ENCODE results near the gene MSLN.
A peak's percentile ranks its signal among the peaks of the same experiment; 100 is the strongest.

Gene MSLN

DNA sequence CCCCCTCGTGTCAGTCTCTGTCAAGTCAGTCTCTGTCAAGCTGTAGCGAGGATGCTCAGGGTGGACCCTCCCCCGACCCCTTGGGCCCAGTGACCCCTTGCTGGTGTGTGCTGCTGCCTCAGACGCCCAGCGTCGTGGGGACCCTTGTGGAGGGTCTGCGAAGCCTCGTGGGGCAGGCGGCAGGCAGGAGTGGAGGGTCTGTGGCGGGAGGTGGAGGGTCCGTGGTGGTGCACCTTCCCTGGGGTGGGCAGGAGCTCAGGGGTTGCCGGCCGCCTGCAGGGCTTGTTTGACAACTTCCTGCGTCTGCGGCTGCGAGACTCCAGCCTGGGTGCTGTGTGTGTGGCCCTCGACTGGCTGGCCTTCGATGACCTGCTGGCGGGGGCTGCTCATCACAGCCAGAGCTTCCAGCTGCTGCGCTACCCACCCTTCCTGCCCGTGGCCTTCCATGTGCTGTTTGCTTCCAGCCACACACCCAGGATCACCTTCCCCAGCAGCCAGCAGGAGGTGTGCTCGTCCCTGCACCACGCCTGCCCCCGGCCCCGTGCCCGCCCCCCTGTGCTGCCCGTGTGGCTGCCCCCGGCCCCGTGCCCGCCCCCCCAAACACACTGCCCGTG, 34.4 kb downstream of the MSLN start:
- DNase-seq: no peak

DNA sequence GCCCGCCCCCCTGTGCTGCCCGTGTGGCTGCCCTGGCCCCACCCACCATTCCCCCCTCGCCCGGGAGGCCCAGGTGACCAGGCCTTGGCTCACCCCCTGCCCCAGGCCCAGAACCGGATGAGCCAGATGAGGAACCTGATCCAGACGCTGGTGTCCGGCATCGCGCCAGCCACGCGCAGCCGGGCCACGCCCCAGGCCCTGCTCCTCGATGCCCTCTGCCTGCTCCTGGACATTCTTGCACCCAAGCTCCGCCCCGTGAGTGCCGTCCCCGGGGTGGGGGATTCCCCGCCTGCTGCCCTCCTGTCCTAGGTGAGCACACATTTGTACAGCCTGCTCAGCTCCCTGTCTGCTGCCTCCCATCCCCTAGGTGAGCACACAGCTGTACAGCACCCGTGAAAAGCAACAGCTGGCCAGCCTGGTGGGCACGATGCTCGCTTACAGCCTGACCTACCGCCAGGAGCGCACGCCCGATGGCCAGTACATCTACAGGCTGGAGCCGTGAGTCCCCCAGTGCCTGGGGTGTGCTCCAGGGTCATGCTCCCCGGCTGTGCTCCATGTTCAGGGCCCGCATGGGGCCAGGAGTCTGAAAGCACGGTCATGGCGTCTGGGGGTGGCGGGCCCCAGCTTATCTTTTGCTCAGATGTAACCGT, 35.2 kb downstream of the MSLN start:
- no peak for DNase-seq

DNA sequence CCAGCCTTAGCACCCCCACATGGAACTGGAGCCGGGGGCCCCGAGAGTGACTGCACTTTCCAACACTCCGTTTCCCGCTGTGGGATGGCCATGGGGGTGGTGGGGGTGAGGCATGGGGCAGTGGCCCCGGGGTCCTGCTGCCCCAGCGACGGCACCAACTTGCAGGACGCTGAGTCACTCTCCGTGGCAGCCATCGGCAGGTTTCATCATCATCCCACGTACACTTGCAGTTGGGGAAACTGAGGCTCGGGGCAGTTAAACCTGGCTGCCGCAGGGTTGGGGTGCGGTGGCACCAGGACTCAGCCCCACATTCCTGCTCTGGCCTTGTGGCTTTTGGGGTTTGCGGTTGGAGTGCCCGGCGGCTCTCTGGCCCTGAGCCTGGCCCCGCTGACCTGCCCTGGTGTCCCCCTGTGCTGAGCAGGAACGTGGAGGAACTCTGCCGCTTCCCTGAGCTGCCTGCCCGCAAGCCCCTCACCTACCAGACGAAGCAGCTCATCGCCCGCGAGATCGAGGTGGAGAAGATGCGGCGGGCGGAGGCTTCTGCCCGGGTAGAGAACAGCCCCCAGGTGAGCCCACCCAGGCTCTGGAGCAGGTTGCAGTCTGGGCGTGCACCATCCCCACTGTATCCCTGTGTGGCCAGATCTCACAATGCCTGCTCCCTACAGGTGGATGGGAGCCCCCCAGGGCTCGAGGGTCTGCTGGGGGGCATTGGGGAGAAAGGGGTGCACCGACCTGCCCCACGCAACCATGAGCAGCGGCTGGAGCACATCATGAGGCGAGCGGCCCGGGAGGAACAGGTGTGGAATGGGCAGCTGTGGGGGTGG, 36.0 kb downstream of the MSLN start:
- DNase-seq: no peak

DNA sequence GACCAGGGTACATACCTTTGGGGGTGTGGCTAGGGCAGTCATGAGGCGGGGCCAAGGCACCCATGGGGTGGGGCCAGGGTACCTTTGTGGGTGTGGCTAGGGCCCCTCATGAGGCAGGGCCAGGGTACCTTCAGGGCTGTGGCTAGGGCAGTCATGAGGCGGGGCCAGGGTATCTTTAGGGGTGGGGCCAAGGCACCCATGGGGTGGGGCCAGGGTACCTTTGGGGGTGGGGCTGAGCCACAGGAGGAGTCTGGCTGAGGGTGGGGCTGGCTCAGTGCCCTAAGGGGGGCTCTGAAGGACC, 36.5 kb downstream of the MSLN start:
- no peak for DNase-seq

DNA sequence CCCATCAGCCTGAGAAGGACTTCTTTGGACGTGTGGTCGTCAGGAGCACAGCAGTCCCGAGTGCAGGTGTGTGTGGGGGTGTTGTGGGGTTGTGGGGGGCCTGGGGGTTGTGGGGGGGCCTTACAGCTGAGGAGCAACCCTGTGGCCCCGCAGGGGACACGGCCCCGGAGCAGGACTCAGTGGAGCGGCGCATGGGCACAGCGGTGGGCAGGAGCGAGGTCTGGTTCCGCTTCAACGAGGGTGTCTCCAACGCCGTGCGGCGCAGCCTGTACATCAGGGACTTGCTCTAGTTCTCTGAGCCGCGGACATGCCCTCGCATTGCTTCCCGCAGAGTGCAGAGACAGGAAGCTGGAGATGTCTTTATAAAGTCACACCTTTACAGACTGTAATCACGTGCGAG, 37.2 kb downstream of the MSLN start:
- no peak for DNase-seq

DNA sequence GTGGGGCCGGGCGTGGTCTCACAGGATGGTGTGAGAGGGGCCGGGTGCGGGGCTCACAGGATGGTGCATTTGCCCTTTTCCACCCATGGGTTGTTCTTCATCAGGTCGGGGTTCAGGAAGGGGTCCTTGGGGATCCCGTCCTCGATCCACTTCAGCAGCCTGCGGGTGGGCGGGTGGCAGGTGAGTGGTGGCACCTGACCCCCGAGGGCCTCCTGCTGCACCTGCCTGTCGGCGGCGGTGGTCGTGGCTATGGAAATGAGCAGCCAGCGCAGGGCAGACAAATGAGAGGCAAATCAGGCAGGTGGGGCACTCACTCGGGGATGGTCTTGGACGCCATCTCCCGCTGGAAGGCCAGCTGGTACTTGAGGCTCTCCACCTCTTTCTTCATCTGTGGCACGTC, 38.1 kb downstream of the MSLN start:
- DNase-seq: no peak

DNA sequence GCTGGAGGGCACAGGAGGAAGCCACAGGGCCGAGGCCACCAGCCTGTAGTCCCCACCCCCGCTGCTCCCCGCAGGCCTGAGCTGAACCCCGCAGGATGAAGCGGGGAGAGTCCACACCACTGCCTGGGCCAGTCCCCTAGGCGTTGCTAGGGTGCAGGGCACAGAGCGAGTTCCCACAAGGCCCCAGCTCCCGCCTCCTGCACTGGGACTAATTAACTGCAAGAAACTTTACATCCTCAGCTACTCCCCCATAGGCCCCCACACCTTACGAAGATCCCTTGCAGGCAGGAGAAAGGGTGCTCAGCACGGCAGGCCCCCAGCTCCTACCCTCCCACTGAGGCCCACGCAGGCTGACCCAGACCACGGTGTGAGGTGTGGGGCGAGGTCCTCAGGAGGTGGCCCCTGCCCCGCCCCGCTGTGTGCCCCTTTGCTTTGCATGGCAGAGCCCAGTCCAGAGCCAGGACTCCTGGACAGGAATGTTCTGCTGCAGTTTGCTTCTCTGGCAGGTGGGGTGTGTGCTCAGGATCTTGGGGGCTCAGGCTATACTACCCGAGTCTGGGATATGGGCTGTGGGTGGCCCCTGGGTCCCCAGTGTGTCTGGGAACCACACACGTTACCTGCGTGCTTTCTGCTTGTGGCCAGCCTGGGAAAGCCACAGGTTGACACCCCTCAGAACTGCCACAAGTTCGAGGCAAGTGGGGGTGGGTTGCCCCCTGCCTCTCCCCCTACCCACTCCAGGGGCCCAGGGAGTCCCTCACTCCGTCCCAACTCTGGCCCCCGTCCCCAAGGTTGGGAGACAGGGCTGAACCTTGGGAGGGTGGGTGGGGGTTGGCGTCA, 38.8 kb downstream of the MSLN start:
- DNase-seq: no peak

DNA sequence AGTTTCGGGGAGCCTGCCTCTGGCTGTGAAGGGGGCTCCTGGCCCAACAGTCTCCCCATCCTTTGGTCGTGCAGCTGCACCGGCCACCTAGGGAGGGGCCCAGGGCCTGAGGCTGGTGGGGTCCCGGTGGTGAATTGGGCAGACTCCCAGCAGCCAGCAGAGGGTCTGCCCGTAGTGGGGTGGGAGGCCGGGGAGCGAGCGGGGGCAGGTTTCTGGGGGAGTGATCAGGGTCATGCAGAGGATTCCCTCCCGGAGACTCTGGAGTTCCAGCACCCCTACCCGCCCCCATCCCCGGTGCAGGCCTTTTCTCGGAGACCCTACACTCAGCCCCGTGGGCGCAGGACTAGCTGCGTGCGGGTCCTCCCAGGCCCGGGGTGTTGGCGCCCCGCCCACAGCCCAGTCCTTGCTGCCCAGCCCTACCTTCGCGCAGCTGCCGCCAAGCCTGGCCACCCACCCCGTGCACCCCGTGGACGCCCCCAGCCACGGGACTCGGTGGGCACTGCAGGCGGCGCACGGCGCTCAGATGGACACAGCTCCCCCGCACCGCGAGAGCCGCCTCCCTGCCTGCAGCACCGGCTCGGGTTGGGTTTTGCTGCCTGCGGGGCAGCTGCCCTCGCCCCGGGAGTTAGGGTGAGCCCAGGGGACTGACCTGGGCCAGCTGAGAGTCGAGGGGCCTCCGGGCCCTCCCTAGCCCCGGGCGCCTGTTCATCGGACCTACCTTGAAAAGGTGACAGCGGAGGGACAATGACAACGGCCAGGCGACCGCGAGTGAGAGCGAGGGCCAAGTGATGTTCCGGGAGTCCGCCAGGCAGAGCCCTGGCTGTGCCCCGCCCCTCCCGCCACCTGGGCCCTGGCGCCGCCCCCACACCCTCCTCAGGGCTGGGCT, 39.7 kb downstream of the MSLN start, which contains the start of gene GNG13:
TSS of gene GNG13 (minus strand) at position 787 of the 886 bp plus-strand sequence. CDS start 1,657 bp downstream, outside the sequence.
- no peak for DNase-seq

DNA sequence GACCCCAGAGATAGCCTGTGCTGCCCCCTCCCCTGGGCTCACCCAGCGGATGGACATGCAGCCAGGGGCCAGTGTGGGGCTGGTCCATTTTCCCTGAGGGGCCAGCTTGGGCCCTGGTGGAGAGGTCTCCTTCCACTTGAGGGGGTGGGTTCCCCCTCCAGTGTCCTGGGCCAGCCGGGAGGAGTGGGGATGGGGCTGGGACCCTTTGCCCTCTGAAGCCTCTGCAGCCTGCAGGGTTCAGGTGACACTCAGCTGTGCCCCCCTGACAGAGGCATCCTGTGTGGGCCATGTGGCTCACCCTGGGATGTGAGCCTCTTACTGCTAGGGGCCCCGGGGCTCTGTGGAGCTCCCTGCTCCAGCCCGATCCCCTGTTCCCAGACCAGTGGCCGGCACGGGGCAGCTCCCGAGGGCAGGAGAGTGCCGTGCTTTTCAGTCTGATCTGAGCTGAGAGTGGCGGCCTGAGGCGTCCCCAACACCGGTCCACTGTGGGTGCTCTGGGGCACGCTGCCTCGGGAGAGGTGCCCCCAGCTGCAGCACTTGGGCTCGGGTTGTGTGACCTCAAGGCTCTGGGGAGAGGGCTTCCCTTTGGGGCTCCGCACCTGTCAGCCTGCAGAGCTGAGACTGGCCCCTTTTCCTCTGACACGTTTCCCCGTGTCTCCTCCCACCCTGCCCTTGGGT, 40.4 kb downstream of the MSLN start:
- DNase-seq: no peak

DNA sequence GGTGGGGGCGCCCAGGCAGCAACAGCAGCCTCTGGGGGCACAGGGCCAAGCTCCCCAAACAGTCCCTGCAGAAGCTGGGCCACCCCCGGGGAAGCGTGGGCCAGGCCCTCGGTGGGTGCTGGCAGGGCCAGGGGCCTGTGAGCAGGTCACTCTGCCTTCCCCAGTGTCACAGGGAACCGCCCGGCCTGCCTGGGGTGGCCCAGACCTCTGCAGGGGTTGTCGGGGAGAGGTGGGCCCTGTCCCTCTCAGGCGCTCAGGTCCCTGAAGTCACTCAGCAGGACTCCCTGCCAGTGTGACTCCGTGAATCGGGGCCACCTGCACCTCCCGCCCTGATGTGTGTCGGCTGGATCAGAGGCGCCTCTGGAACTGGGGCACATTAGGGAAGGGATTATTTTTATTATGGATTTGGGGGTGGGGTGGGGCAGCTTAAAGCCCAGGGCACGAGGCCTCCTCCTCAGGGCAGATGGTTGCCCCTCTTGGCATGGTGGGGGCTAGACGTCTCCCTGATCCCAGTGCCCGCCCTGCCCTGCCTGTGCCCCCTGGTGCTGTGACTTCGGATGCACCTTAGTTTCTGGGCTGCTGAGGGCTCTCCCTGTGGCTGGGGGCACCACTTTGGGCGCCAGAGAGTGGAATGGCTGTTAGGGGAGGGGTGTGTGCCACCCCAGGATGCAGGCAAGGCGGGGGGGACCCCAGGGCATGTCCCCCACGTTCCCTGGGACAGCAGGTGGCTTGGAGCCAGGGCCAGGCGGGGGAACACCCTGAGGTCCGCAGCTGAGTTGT, 41.2 kb downstream of the MSLN start:
- DNase-seq: no peak

DNA sequence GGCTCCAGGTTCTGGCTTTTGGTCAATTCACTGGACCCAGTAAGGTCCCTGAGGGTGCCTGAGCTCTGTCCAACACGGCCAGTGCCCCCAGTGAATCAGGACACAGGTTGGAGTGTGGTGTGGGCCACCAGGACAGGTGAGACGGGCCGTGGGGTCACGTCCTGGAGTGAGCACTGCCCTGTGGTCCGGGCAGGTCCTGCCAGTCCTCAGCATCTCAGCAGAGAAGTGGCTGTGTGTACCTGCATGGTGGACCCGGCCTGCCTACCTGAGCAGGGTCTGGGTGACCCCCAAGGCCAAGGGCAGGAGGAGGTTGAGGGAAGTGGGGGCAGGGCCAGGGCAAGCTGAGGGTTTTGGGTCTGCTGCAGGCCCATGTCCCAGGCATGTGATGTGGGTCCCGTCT, 41.9 kb downstream of the MSLN start:
- no peak for DNase-seq

DNA sequence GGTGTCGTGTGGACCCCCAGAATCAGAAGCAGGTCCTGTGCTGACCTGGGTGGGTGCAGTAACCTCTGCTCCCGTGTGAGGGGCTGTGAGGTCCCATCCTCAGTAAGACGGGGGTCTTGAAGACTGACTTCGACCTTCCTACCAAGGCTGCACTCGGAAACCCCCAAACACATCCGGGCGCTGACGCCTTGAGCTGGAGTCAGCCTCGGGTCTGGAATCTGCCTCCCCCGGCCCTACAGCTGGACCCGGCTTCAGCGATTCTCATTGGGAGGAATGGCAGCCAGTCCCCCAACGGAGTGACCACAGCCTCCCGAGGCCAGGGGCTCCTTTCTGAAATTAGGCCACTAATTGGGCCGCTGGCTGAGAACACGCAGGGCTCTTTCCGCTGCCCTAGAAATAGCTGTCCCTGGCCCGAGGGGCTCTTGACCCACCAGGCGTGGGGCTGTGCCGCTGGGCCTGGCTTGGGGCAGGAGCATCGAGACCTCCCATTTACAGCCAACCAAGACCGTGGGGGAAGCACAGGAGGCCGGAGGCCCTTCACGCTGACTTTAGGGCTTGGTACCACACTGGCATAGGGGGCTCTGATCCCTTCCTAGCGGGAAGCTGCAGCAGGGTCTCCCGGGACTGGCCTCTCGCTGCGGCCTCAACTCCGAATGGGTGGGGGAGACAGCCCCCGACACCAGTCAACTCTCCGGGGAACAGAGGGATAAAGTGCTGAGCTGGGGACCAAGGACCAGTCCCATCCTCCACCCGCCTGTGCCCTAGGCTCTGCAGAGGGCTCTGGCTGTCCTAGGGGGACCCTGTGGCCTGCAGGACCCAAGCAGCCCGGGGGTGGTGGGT, 42.6 kb downstream of the MSLN start:
- DNase-seq: no peak

DNA sequence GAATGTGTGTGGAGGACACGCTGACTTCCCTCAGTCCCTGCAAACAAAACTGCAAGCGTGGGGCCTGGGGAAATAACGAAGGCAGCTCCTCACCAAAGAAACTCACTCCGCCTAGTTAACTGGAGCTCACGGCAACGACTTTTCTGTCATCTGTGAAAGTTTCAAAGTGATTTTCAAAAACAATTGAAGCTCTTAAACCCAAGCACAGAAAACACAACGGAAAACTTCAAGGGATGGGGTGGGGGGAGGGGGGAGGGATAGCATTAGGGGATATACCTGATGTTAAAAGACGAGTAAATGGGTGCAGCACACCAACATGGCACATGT, 43.2 kb downstream of the MSLN start:
- DNase-seq: no peak

DNA sequence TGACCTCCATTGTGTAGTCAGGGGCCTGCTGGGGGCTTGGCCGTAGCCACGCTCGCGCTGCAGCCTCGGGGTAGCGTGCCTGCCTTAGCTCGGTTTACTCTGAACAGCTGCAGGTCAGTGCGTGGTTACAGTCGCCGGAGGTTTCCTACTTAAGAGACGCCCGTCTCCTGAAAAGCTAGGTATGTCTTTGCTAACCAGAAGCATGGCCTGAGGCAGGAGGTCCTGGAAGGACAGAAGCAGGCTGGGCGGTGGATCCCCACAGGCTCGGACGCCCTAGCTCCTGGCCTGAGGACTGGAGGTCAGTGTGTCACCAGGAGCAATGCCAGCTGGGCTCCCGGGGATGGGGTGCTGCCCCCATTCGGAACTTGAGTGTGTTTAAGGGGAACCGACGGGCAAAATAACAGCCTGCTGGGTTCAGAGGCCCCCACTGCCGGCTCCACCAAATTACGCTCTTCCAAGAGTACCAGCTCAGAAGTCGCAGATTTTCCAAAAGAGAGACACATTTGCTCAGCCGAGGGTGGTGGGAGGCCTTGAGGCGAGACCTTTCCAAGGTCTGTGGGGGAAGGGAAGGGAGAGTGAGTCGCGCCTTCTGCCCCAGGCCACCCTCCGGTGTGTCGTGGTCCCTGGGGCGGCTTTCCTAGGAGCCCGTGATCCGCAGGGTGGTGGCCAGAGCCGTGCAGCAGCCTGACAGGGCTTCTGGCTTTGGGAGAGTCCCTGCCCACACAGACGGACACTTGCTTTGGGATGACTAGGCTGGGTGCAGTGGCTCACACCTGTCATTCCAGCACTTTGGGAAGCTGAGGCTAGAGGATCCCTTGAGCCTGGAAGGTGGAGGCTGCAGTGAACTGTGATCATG, 43.9 kb downstream of the MSLN start:
- DNase-seq: no peak

DNA sequence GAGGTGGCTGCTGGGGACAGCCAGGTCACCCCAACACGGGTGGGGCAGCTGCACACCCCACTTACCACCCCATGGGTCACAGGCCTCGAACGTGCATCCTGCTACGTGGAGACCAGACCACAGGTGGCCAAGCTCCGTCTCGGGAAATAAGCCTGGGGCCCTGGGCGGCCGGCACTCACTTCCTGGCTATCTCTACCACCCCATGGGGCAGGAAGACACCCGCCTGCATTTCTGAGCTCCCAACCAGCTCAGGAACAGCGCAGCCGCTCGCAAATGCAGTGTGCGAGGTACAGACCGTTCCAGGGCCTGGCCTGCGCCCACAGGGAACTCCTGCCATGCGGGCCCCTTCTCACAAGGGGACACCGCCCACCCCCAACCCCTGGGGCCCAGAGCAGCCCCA, 44.9 kb downstream of the MSLN start:
- DNase-seq: no peak

DNA sequence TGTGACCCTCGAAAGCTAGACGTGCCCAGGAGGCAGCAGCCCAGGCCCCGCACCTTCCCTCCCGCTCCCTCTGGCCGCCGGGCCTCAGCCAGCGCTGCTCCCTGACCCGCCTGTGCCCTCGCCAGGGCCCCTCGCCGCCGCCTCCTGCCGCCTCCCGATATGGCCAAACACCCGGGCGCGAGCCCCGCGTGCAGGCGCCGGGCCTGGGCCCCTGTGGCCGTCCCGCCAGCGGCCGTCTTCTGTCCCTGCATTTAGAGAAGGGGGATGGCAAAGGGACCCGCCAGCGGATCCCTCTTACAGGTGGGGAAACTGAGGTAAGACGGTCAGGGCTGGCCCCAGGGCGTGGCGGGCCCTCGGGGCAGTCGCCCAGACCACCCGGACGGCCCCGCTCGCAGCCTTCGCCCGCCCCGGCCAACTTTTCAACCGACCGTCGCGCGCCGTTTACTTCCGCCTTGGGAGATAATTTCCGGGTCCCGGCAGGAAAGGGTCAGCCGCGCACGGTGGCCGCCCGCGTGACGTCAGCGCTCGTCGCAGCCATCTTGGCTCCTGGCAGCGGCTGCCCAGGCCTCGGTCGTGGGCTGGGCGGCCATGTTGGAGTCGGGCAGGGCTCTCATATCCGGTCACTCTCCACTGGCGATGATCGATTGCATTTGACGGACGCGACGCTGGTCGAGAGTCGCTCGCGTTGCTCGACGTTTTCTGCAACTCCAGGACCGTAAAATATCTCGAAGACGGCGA, 47.0 kb downstream of the MSLN start:
- peak; percentile 86 for DNase-seq

DNA sequence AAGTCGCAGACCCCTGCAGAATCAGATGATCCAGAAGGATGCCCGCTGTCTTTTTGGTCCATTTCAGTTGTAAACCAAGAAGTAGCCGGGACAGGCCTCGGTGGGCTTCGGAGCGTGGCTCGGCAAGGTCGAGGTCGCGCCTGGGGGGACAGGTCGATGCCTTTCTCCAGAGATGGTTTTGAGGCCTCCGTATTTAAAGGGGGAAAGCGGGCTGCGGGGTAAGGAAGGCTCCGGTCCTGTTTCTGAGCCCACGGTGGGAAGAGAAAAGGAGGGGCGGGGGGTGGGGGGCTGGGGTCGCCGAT, 47.5 kb downstream of the MSLN start:
- DNase-seq: no peak

DNA sequence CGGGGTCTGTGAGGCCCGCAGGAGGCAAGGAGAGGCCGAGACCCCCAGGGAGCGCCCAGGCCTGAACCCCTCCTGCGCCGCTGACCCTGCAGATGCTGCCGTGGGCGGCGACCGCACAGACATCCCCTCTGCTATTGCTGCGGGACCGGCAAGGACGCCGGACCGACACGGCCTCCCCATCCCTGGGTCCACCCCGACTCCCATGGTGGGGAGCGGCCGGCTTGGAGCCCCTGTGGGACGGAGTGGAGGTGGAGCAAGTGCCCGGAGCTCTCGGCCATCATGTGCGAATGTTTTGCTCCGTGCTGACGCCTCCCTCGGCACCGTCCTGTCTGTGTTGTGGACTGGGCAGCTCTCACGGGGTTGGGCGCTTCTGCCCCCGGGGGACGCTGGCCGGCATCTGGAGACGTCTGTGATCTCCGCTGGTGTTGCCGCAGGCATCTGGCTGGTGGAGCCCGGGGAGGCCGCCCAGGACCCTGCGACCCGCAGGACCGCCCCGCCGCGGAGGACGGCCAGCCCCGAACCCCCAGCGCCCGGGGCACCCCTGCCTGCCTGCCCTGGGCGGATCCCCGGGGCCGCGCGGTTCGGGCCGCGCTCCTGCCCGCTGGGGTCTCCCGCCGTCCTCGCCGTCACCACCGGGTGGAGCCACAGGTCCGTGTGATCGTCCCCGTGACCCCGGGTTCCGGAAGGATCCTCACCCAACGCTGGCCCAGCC, 52.8 kb downstream of the MSLN start:
- DNase-seq: peak; percentile 45
